GM12873 (cell line): ENCODE results near the gene NTRK3.

ENCODE experiments used
- CTCF ChIP-seq: IDR thresholded peaks from 2 replicates; pipeline ENCODE4 v1.5.1; 2012; ENCODE audit warnings: low read depth, mild to moderate bottlenecking, moderate library complexity, low read length, control low read depth; ENCODE audit not compliant: insufficient read depth; ENCODE audit errors: missing control alignments

NTRK3 gene

GRCh38 chr15:87965304-87965703 is 291.2 kb downstream of the NTRK3 start:
- no peak for TF ChIP-seq CTCF

- TF ChIP-seq CTCF = no peak
These were observed 294.1 kb downstream of the NTRK3 start for GRCh38 chr15:87962428-87962827.

- TF ChIP-seq CTCF = no peak
These were observed 294.6 kb downstream of the NTRK3 start for GRCh38 chr15:87961851-87962420.

GRCh38 chr15:87959662-87960061 is 296.9 kb downstream of the NTRK3 start:
- no peak for TF ChIP-seq CTCF

GRCh38 chr15:87959080-87959479 is 297.5 kb downstream of the NTRK3 start:
- TF ChIP-seq CTCF = no peak

GRCh38 chr15:87955284-87955909 is 301.1 kb downstream of the NTRK3 start:
- TF ChIP-seq CTCF = no peak

- no peak for TF ChIP-seq CTCF
These were observed 301.7 kb downstream of the NTRK3 start for GRCh38 chr15:87954793-87955192.
